DOHH2 (cell line): ENCODE measurements around the gene INTU.

ENCODE experiments used
- EZH2phosphoT487 ChIP-seq: fragments of 200-600 bp; sonication (generic); IDR thresholded peaks from 2 replicates; pipeline ENCODE4 v1.6.1; 2017; ENCODE audit warnings: borderline replicate concordance, mild to moderate bottlenecking, antibody characterized with exemption, low read length, moderate library complexity, mixed read lengths
- TF ChIP-seq, protein P1 (sequence below): fragments of 200-600 bp; sonication (generic); IDR thresholded peaks from one replicate; pipeline ENCODE4 v1.5.1; 2014; ENCODE audit warnings: antibody characterized with exemption, mild to moderate bottlenecking, low read depth, low read length; ENCODE audit not compliant: poor library complexity, severe bottlenecking

- TF ChIP-seq, protein P1, sequence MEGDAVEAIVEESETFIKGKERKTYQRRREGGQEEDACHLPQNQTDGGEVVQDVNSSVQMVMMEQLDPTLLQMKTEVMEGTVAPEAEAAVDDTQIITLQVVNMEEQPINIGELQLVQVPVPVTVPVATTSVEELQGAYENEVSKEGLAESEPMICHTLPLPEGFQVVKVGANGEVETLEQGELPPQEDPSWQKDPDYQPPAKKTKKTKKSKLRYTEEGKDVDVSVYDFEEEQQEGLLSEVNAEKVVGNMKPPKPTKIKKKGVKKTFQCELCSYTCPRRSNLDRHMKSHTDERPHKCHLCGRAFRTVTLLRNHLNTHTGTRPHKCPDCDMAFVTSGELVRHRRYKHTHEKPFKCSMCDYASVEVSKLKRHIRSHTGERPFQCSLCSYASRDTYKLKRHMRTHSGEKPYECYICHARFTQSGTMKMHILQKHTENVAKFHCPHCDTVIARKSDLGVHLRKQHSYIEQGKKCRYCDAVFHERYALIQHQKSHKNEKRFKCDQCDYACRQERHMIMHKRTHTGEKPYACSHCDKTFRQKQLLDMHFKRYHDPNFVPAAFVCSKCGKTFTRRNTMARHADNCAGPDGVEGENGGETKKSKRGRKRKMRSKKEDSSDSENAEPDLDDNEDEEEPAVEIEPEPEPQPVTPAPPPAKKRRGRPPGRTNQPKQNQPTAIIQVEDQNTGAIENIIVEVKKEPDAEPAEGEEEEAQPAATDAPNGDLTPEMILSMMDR = no peak
- TF ChIP-seq EZH2phosphoT487 = no peak
Observed at GRCh38 chr4:127648061-127648460, 15.3 kb downstream of the INTU start.
